ENCODE measurements around the gene PKD1. TPM values are rescaled to one million over a fixed set of nuclear protein-coding genes. Genes with fewer than 3 reads are reported as not detected.
A peak's percentile ranks its signal among the peaks of the same experiment; 100 is the strongest.

PKD1 gene
- total and polyA plus RNA-seq, 7 donors: 10.6 to 372 (median 81.6) TPM

DNA sequence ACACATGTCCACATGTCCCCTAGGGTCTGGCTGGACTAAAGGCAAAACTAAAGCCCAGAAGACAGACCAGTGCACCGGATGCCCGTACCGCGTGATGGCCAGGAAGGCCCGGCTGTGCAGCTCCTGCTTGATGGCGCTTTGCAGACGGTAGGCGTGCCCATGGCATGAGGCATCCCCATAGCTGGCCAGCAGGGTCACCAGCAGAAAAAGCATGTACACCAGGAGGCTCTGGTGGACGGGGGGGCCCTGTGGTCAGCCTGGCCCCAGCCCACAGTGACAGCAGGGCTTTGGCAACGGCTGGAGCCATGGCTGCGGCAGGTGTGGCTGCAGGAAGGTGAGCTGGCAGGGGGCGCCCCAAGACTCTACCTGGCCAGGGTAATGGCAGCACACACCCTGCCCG is 42.8 kb downstream of the PKD1 start:
- 54 to 92% methylated on average over 13 of the region's 13 CpGs for WGBS, 2 donors

DNA sequence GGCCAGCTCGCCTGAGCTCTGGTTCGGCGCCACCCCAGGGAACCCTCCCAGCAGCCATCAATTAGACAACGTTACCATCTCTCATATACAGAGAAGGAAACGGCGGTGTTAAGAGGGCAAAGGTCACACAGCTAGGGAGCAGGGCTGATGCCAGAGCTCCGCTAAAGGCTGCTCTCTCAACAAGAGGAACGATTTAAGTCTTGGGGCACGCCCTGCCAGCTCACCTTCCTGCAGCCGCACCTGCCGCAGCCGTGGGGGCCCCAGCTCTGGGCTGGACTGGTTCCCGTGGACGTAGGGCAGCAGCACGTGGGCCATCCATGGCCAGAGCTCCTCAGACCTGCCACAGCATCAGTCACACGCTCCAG is 43.5 kb downstream of the PKD1 start:
- no peak for DNase-seq
- Histone ChIP-seq H3K27me3 (no peaks in the 10 kb centered on the region), H3K36me3 (peaks cover 68 to 98% (median 79%) of the 10 kb centered on the region in 4 donors), H3K9me3 (no peaks in the 10 kb centered on the region), H3K27ac (peak overlapping the region; percentile 69 to 84 (median 76)), H3K4me3 (no peak overlapping the region), H3K4me1 (peaks cover 0 to 25% (median 22%) of the 10 kb centered on the region in 4 donors)
- no peak for TF ChIP-seq POLR2AphosphoS5 (IDR thresholded peaks at IDR 0.05)
- TF ChIP-seq, protein P1, sequence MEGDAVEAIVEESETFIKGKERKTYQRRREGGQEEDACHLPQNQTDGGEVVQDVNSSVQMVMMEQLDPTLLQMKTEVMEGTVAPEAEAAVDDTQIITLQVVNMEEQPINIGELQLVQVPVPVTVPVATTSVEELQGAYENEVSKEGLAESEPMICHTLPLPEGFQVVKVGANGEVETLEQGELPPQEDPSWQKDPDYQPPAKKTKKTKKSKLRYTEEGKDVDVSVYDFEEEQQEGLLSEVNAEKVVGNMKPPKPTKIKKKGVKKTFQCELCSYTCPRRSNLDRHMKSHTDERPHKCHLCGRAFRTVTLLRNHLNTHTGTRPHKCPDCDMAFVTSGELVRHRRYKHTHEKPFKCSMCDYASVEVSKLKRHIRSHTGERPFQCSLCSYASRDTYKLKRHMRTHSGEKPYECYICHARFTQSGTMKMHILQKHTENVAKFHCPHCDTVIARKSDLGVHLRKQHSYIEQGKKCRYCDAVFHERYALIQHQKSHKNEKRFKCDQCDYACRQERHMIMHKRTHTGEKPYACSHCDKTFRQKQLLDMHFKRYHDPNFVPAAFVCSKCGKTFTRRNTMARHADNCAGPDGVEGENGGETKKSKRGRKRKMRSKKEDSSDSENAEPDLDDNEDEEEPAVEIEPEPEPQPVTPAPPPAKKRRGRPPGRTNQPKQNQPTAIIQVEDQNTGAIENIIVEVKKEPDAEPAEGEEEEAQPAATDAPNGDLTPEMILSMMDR (IDR thresholded peaks at IDR 0.05): no peak
- no peak for TF ChIP-seq EP300 (IDR thresholded peaks at IDR 0.05)
- TF ChIP-seq POLR2A (IDR thresholded peaks at IDR 0.05): no peak
- intact Hi-C loops (cut with DNase I): no loop called here
- 17 to 73% methylated on average over 16 of the region's 16 CpGs for WGBS, 2 donors

More for the DNA sequence above, 42.8 kb downstream of the PKD1 start:
- DNase-seq: no peak
- no peaks in the 10 kb centered on the region for H3K27me3 ChIP-seq
- TF ChIP-seq POLR2AphosphoS5 (IDR thresholded peaks at IDR 0.05) (no peak), POLR2A (IDR thresholded peaks at IDR 0.05) (no peak), EP300 (IDR thresholded peaks at IDR 0.05) (no peak)
- TF ChIP-seq, protein P1 (IDR thresholded peaks at IDR 0.05): no peak
- H3K36me3 ChIP-seq: peaks cover 73 to 98% (median 84%) of the 10 kb centered on the region in 4 donors
- H3K4me3 ChIP-seq: no peak overlapping the region
- H3K27ac ChIP-seq: peak overlapping the region in 3 of 4 donors; percentile 73 to 84 (median 80)
- intact Hi-C loops (cut with DNase I): no loop called here
- peaks cover 0 to 25% (median 22%) of the 10 kb centered on the region in 4 donors for H3K4me1 ChIP-seq
- no peaks in the 10 kb centered on the region for H3K9me3 ChIP-seq

DNA sequence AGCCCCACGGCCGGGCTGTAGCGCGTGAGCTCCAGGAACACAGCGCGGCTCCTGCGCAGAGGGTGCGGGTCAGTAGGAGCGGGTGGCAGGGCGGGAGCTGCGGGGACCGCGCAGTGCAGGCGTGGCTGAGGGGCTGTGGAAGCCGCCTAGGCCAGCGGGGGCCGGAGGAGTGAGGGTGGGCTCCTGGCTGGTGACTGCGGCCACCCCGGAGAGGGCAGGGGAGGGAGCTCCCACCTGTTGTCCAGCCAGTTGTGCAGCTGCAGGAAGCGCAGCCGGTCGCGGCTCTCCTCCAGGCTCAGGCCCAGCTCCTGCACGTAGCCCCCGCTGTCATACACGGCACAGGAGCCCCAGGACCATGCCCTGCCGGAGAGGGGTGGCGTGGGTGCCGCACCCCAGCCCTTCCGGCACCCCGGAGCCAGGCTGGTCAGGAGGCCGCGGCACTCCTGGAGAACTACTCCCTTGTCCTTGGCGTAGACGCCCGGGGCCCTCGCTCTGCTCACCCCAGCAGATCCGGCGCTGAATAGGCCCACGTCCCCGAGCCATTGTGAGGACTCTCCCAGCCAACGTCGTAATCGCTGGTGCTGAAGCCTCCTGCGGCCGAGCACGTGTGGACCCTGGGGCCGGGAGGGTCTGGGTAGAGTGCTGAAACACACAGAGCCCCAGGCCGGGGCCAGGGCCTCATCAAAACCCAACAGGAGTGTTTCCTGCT is 44.0 kb downstream of the PKD1 start:
- Histone ChIP-seq H3K36me3 (peaks cover 63 to 98% (median 76%) of the 10 kb centered on the region in 4 donors), H3K4me3 (peak overlapping the region in 2 of 4 donors; percentile 3 to 6), H3K27ac (peak overlapping the region; percentile 69 to 84 (median 76)), H3K27me3 (no peaks in the 10 kb centered on the region), H3K9me3 (no peaks in the 10 kb centered on the region), H3K4me1 (peaks cover 0 to 25% (median 22%) of the 10 kb centered on the region in 4 donors)
- TF ChIP-seq, protein P1 (IDR thresholded peaks at IDR 0.05): no peak
- peak in 3 of 4 donors; percentile 19 to 35 (median 32) for TF ChIP-seq POLR2AphosphoS5 (IDR thresholded peaks at IDR 0.05)
- DNase-seq: no peak
- intact Hi-C loops (cut with DNase I): no loop called here
- WGBS, 2 donors: 15 to 70% methylated on average over 49 of the region's 49 CpGs

DNA sequence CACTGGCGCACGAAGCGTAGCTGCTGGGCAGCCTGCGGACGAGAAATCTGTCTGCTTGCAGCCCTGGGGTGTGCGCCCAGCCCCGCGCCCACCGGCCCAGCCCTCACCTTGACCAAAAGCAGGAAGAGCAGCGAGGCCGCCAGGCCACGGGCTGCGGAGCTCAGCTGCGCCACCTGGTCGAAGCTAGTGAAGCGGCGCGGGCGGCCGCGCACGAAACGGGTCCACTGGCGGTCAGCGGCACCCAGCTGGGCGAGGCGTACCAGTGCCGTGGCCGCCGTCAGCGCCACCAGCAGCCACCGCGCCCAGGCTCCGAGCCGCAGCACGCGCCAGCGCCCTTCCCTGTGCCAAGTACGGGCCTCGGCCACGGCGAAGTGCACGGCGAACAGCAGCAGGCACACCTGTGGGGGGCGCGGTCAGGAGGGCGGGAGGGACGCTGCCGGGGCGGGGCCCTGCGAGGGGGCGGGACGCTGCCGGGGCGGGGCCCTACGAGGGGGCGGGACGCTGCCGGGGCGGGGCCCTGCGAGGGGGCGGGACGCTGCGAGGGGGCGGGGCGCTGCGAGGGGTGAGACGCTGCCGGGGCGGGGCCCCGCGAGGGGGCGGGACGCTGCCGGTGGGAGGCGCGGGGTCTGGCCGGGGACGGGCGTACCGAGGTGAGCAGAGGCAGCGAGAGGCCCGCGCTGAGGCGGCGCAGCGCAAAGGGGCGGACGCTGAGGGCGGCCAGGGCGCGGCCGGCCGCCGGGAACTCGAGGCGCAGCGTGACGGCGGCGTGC is 44.7 kb downstream of the PKD1 start:
- intact Hi-C loops (cut with DNase I): no loop called here
- Histone ChIP-seq H3K27ac (peak overlapping the region; percentile 69 to 84 (median 76)), H3K9me3 (no peaks in the 10 kb centered on the region), H3K36me3 (peaks cover 57 to 98% (median 73%) of the 10 kb centered on the region in 4 donors), H3K27me3 (no peaks in the 10 kb centered on the region), H3K4me1 (peaks cover 0 to 25% (median 22%) of the 10 kb centered on the region in 4 donors), H3K4me3 (peak overlapping the region in 2 of 4 donors; percentile 3 to 6)
- DNase-seq: no peak
- WGBS, 2 donors: 14 to 62% methylated on average over 101 of the region's 101 CpGs
- TF ChIP-seq POLR2A (IDR thresholded peaks at IDR 0.05) (no peak), POLR2AphosphoS5 (IDR thresholded peaks at IDR 0.05) (peak in 1 of 4 donors; percentile 4)

DNA sequence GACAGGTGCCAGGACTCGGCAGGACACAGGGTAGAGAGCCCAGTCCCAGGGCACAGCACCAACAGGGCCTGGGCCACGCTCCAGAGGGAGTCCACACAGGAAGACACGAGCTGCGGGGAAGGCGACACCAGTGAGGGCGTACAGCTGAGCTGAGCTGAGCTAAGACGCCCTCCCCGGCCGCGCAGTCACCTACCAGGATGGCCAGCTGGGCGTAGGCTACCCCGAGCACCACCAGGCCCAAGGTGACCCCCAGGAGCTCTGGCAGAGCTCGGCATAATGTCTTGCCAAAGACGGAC is 45.3 kb downstream of the PKD1 start:
- Histone ChIP-seq H3K4me1 (peaks cover 0 to 25% (median 22%) of the 10 kb centered on the region in 4 donors), H3K9me3 (no peaks in the 10 kb centered on the region), H3K36me3 (peaks cover 51 to 98% (median 68%) of the 10 kb centered on the region in 4 donors), H3K27ac (peak overlapping the region; percentile 53 to 84 (median 76)), H3K4me3 (no peak overlapping the region), H3K27me3 (no peaks in the 10 kb centered on the region)
- TF ChIP-seq POLR2A (IDR thresholded peaks at IDR 0.05): no peak
- TF ChIP-seq, protein P1 (IDR thresholded peaks at IDR 0.05): no peak
- TF ChIP-seq POLR2AphosphoS5 (IDR thresholded peaks at IDR 0.05): no peak
- TF ChIP-seq EP300 (IDR thresholded peaks at IDR 0.05): no peak
- no peak for DNase-seq
- intact Hi-C loops (cut with DNase I): no loop called here
- WGBS, 2 donors: 28 to 80% methylated on average over 14 of the region's 14 CpGs

Data from sigmoid colon (tissue), 7 donors.